T-helper 17 cell (primary cell): Measurements from ENCODE around the gene SFXN5. TPM values are rescaled to one million over a fixed set of nuclear protein-coding genes. Genes with fewer than 3 reads are reported as not detected.
"Not testable (repeated sequence)": the region's sequence is repeated elsewhere in the genome, so short reads cannot be mapped to it uniquely, and the experiment has no call there.

Experiments used
- ATAC-seq: fragments of 150-1000 bp; cut with Tn5 transposase; 2 replicates; pipeline ENCODE4 v1.10.0; 2021; ENCODE audit warnings: mild to moderate bottlenecking, moderate library complexity
- DNase-seq, 3 donors: peaks; one replicate each; pipeline versions ENCODE4 v3.0.0 to v3.0.0-alpha.2; 2020 to 2021
- H3K9me3 ChIP-seq: one replicate; pipeline ENCODE4 v1.7.0; 2013; ENCODE audit warnings: low read length, mild to moderate bottlenecking; ENCODE audit not compliant: control insufficient read depth, poor library complexity, severe bottlenecking
- H3K27ac Mint-ChIP-seq: one replicate; pipeline ENCODE4 v1.8.0; 2022; ENCODE audit warnings: mild to moderate bottlenecking, moderate library complexity, mixed read lengths
- H3K27me3 Mint-ChIP-seq: one replicate; pipeline ENCODE4 v1.8.0; 2022; ENCODE audit warnings: mixed read lengths
- H3K36me3 Mint-ChIP-seq: one replicate; pipeline ENCODE4 v1.8.0; 2022; ENCODE audit warnings: low read depth, mixed read lengths
- H3K4me1 Mint-ChIP-seq: one replicate; pipeline ENCODE4 v1.8.0; 2022; ENCODE audit warnings: mild to moderate bottlenecking, mixed read lengths
- H3K4me3 Mint-ChIP-seq: one replicate; pipeline ENCODE4 v1.8.0; 2022; ENCODE audit warnings: mild to moderate bottlenecking, moderate library complexity, mixed read lengths
- total RNA-seq, 4 donors: library from RNA in 2 of 4; stranded (reverse) in 2 of 4; gene quantifications; one replicate each; pipeline ENCODE4 v1.2.3 and lab custom pipeline; 2022 to 2026

The SFXN5 gene, protein sequence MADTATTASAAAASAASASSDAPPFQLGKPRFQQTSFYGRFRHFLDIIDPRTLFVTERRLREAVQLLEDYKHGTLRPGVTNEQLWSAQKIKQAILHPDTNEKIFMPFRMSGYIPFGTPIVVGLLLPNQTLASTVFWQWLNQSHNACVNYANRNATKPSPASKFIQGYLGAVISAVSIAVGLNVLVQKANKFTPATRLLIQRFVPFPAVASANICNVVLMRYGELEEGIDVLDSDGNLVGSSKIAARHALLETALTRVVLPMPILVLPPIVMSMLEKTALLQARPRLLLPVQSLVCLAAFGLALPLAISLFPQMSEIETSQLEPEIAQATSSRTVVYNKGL
- total RNA-seq (10 to 100 TPM in 1 of 2 donors, 1 to 10 TPM in 1; 7.0 to 10.0 TPM), total RNA-seq (lab: John Stamatoyannopoulos, UW) (7.5 to 10.0 reads per million in 2 donors)

DNA sequence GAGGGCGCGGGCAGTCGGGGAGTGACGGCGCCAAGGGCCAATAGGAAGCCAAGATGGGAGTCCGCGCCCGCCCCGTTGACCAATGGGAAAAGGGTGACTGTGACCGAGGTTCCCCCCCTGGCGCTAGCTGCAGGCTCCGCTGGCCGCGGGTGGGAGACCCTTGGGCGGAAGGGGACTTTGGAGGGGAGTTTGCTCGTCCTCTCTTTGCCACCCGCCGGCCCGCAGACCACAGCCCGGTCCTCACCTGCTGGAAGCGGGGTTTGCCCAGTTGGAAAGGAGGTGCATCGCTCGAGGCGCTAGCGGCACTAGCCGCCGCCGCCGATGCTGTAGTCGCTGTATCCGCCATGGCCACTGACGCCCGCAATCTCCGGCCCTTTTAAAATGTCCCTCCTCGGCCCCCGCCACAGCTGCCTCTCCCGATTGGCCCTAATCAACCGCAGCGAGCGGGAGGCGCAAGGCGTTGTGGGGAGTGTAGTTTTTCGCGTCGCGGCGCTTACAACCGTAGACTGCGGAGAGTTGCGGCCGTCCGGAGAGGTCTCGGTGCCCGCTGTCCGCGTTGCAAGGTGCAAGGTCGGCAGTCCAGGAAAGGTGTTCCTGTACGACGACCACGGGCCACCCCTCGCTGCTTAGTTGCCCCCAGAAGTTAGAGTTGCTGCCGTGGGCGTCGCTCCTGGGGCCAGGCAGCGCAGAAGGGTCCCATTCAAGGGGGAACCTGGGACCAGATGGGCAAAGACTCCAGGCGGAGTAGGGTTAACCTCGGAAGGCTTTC, at the start of gene SFXN5:
Gene SFXN5 (minus strand): TSS at position 353 of the 769 bp plus-strand sequence. CDS start 7 bp downstream, at position 346.
- ATAC-seq: peak; percentile 92
- Mint-ChIP-seq H3K27ac (peak within 1 kb of the TSS; percentile 93), H3K27me3 (no peaks in the 10 kb centered on the region), H3K36me3 (peaks cover 2% of the 10 kb centered on the region), H3K4me3 (peak within 1 kb of the TSS; percentile 93), H3K4me1 (peaks cover 30% of the 10 kb centered on the region)
- peak; percentile 87 to 92 (median 88) for DNase-seq
- no peaks in the 10 kb centered on the region for H3K9me3 ChIP-seq

DNA sequence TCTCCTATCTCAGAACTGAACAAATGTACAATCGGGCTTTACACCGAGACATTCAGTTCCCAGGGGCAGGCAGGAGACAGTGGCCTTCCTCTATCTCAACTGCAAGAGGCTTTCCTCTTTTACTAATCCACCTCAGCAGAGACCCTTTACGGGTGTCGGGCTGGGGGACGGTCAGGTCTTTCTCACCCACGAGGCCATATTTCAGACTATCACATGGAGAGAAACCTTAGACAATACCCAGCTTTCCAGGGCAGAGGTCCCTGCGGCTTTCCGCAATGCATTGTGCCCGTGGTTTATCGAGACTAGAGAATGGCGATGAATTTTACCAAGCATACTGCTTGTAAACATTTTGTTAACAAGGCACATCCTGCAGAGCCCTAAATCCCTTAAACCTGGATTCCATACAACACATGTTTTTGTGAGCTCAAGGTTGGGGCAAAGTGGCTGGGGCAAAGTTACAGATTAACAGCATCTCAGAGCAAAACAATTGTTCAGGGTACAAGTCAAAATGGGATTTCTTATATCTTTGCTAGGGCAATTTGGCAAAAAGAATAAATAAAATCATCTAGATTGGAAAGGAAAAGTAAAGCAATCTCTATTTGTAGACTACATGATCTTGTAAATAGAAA, 48.2 kb upstream of the SFXN5 start:
- H3K4me1 Mint-ChIP-seq, H3K27ac Mint-ChIP-seq, H3K36me3 Mint-ChIP-seq, ATAC-seq, H3K4me3 Mint-ChIP-seq, H3K9me3 ChIP-seq, DNase-seq: not testable (repeated sequence)
- H3K27me3 Mint-ChIP-seq: peaks cover 12% of the 10 kb centered on the region

DNA sequence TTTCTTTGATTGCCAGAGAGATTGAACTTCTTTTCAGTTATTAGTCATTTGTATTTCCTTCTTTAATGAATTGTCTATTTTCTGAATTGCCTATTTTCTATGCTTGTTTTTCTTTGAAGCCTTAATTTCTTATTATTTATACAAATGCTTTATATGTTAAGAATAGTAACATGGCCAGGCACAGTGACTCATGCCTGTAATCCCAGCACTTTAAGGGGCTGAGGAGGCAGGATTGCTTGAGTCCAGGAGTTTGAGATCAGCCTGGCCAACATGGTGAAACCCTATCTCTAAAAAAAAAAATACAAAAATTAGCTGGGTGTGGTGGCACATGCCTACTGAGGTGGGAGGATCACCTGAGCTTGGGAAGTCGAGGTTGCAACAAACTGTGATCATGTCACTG, 45.9 kb upstream of the SFXN5 start:
- H3K9me3 ChIP-seq: no peaks in the 10 kb centered on the region
- Mint-ChIP-seq H3K4me1 (peaks cover 4% of the 10 kb centered on the region), H3K36me3 (no peaks in the 10 kb centered on the region), H3K4me3 (no peak overlapping the region), H3K27ac (no peak overlapping the region), H3K27me3 (no peaks in the 10 kb centered on the region)
- ATAC-seq (no peak), DNase-seq (no peak)

DNA sequence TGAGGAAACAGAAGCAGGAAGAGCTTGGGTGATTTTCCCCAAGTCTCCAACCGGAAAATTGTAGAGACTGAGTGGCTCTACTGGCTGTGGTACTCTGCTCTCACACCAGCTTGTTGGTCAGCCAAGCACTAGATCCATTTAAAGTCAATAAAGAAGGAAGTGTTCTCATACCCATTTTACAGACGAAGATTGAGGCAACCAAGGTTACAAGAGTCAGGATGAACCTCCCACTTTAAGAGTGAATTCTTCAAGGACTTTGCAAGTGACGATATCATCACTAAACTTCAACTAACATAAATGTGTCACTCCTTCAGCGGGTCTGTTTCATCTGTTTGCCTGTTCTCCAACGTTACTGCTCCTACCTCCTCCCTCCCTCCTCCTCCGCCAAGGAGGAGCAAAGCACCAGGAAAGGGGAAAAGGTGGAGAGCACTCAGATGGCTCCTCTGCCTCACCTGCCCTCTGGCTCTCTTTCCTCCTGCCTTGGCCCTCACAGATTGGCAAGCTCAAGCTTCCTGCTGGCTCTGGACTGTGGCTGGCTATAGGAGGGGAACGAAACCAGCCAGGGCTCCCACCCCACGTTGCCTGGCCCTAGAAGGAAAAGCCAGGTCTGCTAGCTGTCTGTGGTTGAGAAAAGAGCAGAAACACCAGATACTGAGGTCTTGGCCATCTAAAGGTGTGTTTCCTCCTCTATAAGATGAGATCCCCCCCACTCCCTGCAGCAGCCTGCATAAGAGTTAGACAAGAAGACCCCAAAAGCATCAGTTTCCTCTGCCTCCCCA, 44.9 kb upstream of the SFXN5 start:
- no peaks in the 10 kb centered on the region for H3K36me3 Mint-ChIP-seq
- no peak for DNase-seq
- H3K4me3 Mint-ChIP-seq: no peak overlapping the region
- H3K27me3 Mint-ChIP-seq: no peaks in the 10 kb centered on the region
- H3K27ac Mint-ChIP-seq: no peak overlapping the region
- no peaks in the 10 kb centered on the region for H3K9me3 ChIP-seq
- ATAC-seq: no peak
- H3K4me1 Mint-ChIP-seq: peaks cover 9% of the 10 kb centered on the region

DNA sequence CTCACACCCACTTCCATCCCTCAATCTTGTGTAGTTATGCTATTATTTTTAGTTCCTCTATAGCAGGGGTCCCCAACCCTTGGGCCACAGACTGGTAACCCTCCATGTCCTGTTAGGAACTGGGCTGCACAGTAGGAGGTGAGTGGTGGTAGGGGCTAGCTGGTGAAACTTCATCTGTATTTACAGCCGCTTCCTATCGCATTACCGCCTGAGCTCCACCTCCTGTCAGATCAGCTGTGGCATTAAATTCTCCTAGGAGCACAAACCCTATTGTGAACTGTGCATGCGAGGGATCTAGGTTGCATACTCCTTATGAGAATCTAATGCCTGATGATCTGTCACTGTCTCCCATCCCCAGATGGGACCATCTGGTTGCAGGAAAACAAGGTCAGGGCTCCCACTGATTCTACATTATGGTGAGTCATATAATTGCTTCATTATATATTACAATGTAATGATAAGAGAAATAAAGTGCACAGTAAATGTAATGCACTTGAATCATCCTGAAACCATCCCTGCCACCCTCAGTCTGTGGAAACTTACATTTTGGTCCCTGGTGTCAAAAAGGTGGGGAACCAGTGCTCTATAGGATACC, 42.9 kb upstream of the SFXN5 start:
- peak overlapping the region; percentile 75 for H3K4me3 Mint-ChIP-seq
- H3K27ac Mint-ChIP-seq: no peak overlapping the region
- no peak for ATAC-seq
- no peaks in the 10 kb centered on the region for H3K27me3 Mint-ChIP-seq
- no peak for DNase-seq
- no peaks in the 10 kb centered on the region for H3K9me3 ChIP-seq
- H3K4me1 Mint-ChIP-seq: peaks cover 25% of the 10 kb centered on the region
- H3K36me3 Mint-ChIP-seq: no peaks in the 10 kb centered on the region

DNA sequence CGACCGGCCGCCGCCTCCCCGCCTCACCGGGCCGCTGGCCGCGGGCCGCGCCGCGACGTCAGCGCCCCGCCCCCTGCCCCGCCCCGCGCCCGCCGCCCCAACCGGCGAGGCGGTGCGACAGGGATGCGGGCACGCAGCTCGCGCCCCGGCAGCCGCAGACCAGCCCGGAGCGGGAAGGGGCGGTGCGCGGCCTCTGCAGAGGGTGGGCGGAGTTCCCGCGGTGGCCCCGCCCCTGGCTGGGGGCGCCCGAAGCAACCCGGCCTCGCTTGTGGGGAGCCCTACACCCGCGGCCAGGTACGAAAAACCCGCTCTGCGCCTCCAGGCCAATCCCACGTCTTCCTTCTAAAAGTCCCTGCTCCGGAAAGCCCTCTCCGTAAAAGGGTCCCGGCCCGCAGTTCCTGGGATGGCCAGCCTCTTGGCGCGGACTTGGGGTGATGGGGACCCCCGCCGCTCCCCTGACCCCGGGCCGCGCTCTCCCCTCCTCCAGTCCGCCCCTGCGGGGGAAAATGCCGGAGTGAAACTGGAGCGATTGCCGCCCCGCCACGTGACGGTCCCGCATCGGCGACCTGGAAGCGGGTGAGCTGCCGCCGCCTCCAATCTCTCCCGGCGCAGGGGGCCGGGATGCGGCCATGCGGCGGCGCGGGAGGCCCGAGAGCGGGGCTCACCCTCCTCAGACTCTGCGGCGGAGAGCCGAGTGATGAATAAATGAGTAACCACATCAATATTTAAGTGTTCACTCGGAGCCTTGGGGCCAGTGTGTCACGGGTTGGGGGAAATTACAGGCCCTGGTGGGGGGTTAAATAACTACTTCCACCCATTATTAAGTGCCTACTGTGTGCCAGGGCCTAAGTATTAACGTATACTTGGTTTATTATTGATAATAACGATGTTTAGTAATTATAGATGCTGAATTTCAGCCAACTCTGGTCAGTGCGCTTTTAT, 41.7 kb upstream of the SFXN5 start, which contains the start of gene RAB11FIP5:
Gene RAB11FIP5 (minus strand): TSS at position 36 of the 942 bp plus-strand sequence. CDS start 171 bp downstream, outside the sequence.
- ATAC-seq (peak; percentile 92), DNase-seq (peak; percentile 74 to 91 (median 87))
- peaks cover 34% of the 10 kb centered on the region for H3K4me1 Mint-ChIP-seq
- H3K4me3 Mint-ChIP-seq: peak within 1 kb of the TSS; percentile 92
- peak within 1 kb of the TSS; percentile 92 for H3K27ac Mint-ChIP-seq
- no peaks in the 10 kb centered on the region for H3K27me3 Mint-ChIP-seq
- no peaks in the 10 kb centered on the region for H3K36me3 Mint-ChIP-seq
- no peaks in the 10 kb centered on the region for H3K9me3 ChIP-seq

DNA sequence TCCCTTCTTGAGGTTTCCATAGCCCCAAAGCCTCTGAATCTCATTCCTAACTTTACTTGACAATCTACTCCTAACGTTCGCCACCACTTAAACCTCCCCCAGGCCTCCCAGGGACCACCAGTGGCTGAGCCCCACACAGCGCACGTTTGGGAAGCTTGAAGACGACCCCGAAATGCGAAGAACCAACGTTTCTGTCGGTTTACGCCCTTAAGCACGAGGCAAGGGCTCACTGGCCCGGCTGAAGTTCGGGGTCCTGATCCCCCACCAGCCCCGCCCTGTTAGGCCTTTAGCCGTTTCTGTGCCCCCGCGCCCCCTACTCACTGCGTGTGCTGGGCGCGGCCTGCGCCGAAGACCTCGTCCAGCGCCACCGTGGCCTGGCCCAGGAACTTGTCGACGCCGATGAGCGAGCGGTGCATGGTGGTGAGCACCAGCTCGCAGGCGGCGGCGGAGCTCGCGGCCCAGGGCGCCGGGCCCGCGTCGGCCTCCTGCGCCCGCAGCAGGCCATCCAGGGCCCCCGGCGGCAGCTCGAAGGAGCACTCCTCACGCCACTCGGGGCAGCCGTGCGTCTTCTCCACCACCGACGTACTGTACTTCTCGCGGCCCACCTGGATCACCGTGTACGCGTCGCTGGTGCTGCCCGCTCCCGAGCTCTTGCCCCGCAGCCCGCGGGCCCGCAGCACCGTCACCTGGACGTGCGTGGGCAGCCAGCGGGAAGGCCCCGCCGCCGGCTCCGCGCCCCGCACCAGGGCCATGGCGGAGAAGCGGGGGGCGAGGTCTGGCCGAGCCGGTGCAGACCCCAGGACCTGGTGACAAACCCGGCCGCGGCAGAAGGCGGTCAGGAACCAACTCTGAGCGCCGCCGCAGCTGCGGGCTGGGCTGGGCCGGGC, 40.8 kb upstream of the SFXN5 start:
- peak in 2 of 3 donors; percentile 24 for DNase-seq
- H3K4me1 Mint-ChIP-seq: peaks cover 42% of the 10 kb centered on the region
- H3K4me3 Mint-ChIP-seq: peak overlapping the region; percentile 92
- H3K27ac Mint-ChIP-seq: peak overlapping the region; percentile 92
- H3K36me3 Mint-ChIP-seq: no peaks in the 10 kb centered on the region
- ATAC-seq: peak; percentile 36
- no peaks in the 10 kb centered on the region for H3K9me3 ChIP-seq
- H3K27me3 Mint-ChIP-seq: no peaks in the 10 kb centered on the region

DNA sequence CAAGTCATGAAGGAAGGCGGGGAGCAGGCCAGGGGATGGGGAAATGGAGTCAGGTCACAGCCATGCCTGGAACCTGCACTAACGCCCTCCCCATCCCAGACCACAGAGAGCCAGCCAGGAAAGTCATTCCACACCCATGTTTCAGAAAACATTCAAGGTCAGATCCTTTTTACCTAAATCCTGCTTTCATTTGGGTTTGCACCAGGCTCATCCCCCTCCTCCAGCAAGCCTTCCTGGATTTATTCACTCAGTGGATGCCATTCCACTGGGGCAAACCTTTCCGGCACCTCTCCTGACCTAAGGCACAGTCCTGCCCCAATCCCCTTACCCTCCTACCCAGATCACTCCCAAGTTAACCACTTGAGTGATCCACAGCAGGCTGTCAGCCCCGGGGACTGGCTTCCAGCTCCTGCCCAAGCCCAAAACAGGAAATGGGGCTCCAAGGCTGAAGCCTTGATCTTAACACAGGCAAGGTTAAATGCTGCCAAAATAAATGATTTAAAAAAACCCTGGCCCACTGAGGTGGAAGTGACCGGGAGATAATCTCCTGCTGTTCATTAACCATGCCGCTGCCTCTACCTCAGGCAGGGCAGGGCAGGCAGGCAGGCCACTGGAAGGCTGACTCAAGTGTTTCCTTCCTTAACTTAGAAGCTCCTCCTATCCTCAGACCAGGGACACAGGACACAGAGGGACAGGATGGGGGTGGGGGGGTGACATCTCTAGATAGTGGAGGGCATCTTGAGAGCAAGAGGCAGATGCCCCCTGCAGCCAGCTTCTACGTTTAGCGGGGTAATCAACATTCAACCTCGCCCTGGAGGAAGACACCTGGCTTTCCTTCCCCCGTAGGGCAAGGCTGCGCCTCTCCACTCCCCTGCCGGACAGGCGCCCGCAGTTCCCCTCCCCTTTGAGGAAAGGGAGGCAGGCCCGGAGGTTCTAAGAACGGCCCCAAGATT, 39.8 kb upstream of the SFXN5 start:
- H3K9me3 ChIP-seq: no peaks in the 10 kb centered on the region
- Mint-ChIP-seq H3K27me3 (no peaks in the 10 kb centered on the region), H3K4me3 (peak overlapping the region; percentile 92), H3K27ac (peak overlapping the region; percentile 92), H3K4me1 (peaks cover 47% of the 10 kb centered on the region), H3K36me3 (no peaks in the 10 kb centered on the region)
- ATAC-seq (no peak), DNase-seq (no peak)

DNA sequence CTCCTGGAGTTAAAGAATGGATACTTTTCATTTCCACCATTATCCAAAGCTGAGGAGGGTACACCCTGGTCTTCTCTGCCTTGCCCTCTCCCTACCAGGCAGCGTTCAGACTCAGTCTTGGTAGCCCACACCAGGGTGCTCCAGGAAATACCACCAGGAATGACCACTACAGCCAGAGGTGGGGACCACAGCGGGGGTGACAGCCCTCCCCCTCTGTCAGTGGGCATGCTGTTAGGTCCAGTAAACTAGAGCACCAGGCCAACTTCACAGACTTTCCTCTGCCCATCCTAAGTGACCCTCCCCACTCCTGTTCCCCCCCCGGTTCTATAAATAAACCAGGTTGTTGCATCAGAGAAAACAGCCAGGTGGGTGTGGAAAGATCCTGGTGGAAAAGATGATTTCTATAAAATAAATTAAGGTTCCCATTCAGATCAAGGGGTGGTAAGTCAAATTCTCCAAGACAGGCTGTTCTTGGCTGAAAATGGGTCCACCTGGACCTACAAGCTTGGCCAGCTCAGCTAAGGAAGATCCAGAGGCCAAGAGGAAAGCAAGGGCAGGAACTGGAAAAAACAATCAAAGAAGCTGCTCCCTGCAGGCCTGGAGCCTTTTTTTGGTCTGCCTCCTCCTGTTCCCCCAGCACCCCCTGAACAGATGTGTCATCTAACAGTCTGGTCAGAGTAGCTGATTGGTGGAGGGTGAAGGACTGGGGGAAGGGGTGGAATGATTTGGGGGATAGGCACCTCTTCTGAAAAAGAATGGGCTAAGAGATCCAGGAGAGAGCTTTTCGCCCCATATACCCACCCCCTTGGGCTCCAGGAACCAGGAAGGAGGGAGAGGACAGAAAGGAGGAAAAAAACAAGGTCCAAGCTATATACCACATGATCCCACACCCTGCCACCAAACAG, 38.9 kb upstream of the SFXN5 start:
- H3K27ac Mint-ChIP-seq: peak overlapping the region; percentile 71
- no peaks in the 10 kb centered on the region for H3K27me3 Mint-ChIP-seq
- ATAC-seq (no peak), DNase-seq (no peak)
- H3K36me3 Mint-ChIP-seq: no peaks in the 10 kb centered on the region
- H3K4me3 Mint-ChIP-seq: peak overlapping the region; percentile 92
- peaks cover 50% of the 10 kb centered on the region for H3K4me1 Mint-ChIP-seq
- H3K9me3 ChIP-seq: no peaks in the 10 kb centered on the region
